GM12891 (cell line): ENCODE data around the gene PDIA5.

Source experiments
- POLR2A ChIP-seq: IDR thresholded peaks from 2 replicates; pipeline ENCODE4 v1.6.1; 2011; ENCODE audit warnings: low read depth, low read length, control low read depth
- POLR2AphosphoS5 ChIP-seq: IDR thresholded peaks from 2 replicates; pipeline ENCODE4 v1.6.1; 2011; ENCODE audit warnings: low read depth, low read length, control low read depth
- TAF1 ChIP-seq: IDR thresholded peaks from 2 replicates; pipeline ENCODE4 v1.6.1; 2011; ENCODE audit warnings: low read depth, low read length, control low read depth

GRCh38 chr3:123068601-123069381, 2.0 kb downstream of the PDIA5 start:
- TF ChIP-seq POLR2A = no peak
- no peak for TF ChIP-seq POLR2AphosphoS5
- TF ChIP-seq TAF1 = no peak
